ENCODE results near the gene TRAPPC3. TPM values are rescaled to one million over a fixed set of nuclear protein-coding genes. Genes with fewer than 3 reads are reported as not detected.

TRAPPC3 gene
- total and polyA plus RNA-seq, 9 donors = 32.4 to 42.1 (median 35.8) TPM

- Histone ChIP-seq H3K9me3 (replicated peaks; ENCODE audit: control insufficient read depth, low read depth, low read length) (no peaks in the 10 kb centered on the region), H3K27ac (ENCODE audit: low read length) (peak overlapping the region; percentile 35), H3K27me3 (ENCODE audit: control insufficient read depth, insufficient read depth, low read length) (no peaks in the 10 kb centered on the region), H3K4me3 (ENCODE audit: low read length) (no peak overlapping the region), H3K36me3 (ENCODE audit: control insufficient read depth, insufficient read depth, low read length) (peaks cover 86% of the 10 kb centered on the region), H3K4me1 (ENCODE audit: control insufficient read depth, insufficient read depth, low read length) (peaks cover 50% of the 10 kb centered on the region)
- no peak for DNase-seq
- 69% methylated on average over 27 of the region's 33 CpGs for whole genome bisulfite sequencing (ENCODE audit: insufficient coverage)
Measured at GRCh38 chr1:36177589-36178431, 28.5 kb upstream of the TRAPPC3 start.

GRCh38 chr1:36176106-36176949 lies 27.0 kb upstream of the TRAPPC3 start:
- no peak for DNase-seq
- peaks cover 94% of the 10 kb centered on the region for H3K36me3 ChIP-seq (ENCODE audit: control insufficient read depth, insufficient read depth, low read length)
- H3K4me3 ChIP-seq (ENCODE audit: low read length) = no peak overlapping the region
- 47% methylated on average over 56 of the region's 76 CpGs for WGBS (ENCODE audit: insufficient coverage)
- H3K27me3 ChIP-seq (ENCODE audit: control insufficient read depth, insufficient read depth, low read length) = no peaks in the 10 kb centered on the region
- peaks cover 55% of the 10 kb centered on the region for H3K4me1 ChIP-seq (ENCODE audit: control insufficient read depth, insufficient read depth, low read length)
- H3K27ac ChIP-seq (ENCODE audit: low read length) = peak overlapping the region; percentile 94
- no peaks in the 10 kb centered on the region for H3K9me3 ChIP-seq (replicated peaks; ENCODE audit: control insufficient read depth, low read depth, low read length)

GRCh38 chr1:36175137-36176095 lies 26.1 kb upstream of the TRAPPC3 start:
- no peaks in the 10 kb centered on the region for H3K9me3 ChIP-seq (replicated peaks; ENCODE audit: control insufficient read depth, low read depth, low read length)
- peak; percentile 89 for DNase-seq
- peak overlapping the region; percentile 94 for H3K27ac ChIP-seq (ENCODE audit: low read length)
- H3K27me3 ChIP-seq (ENCODE audit: control insufficient read depth, insufficient read depth, low read length) = no peaks in the 10 kb centered on the region
- H3K4me3 ChIP-seq (ENCODE audit: low read length) = no peak overlapping the region
- peaks cover 62% of the 10 kb centered on the region for H3K4me1 ChIP-seq (ENCODE audit: control insufficient read depth, insufficient read depth, low read length)
- 69% methylated on average over 7 of the region's 11 CpGs for WGBS (ENCODE audit: insufficient coverage)
- H3K36me3 ChIP-seq (ENCODE audit: control insufficient read depth, insufficient read depth, low read length) = peaks cover 94% of the 10 kb centered on the region

DNA sequence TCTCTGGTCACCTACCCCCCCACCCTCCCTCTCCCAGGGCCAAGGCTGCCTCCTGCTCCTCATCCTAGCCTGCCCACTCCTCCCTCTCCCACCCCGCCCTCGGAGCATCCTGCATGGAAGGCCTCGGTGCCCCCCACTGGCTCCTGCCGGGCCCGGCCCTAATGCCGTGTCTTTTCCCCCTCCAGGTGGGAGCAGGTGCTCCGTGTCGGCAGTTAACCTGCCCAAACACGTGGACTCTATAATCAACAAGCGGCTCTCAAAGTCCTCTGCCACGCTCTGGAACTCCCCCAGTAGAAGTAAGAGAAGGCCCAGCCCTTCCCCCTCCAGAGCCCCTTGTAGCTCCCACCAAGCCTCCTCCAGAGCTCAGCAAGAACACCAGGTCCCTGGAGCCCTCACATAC lies 25.4 kb upstream of the TRAPPC3 start:
- H3K36me3 ChIP-seq (ENCODE audit: control insufficient read depth, insufficient read depth, low read length) = peaks cover 92% of the 10 kb centered on the region
- no peak for DNase-seq
- H3K27ac ChIP-seq (ENCODE audit: low read length) = peak overlapping the region; percentile 94
- H3K4me3 ChIP-seq (ENCODE audit: low read length) = no peak overlapping the region
- no peaks in the 10 kb centered on the region for H3K9me3 ChIP-seq (replicated peaks; ENCODE audit: control insufficient read depth, low read depth, low read length)
- peaks cover 69% of the 10 kb centered on the region for H3K4me1 ChIP-seq (ENCODE audit: control insufficient read depth, insufficient read depth, low read length)
- WGBS (ENCODE audit: insufficient coverage) = 61% methylated on average over 11 of the region's 11 CpGs
- no peaks in the 10 kb centered on the region for H3K27me3 ChIP-seq (ENCODE audit: control insufficient read depth, insufficient read depth, low read length)

GRCh38 chr1:36172983-36173382 lies 23.7 kb upstream of the TRAPPC3 start:
- no peaks in the 10 kb centered on the region for H3K9me3 ChIP-seq (replicated peaks; ENCODE audit: control insufficient read depth, low read depth, low read length)
- peaks cover 74% of the 10 kb centered on the region for H3K4me1 ChIP-seq (ENCODE audit: control insufficient read depth, insufficient read depth, low read length)
- WGBS (ENCODE audit: insufficient coverage) = no CpG with 5 or more reads among the region's 2 CpGs
- no peak for DNase-seq
- no peak overlapping the region for H3K4me3 ChIP-seq (ENCODE audit: low read length)
- no peaks in the 10 kb centered on the region for H3K27me3 ChIP-seq (ENCODE audit: control insufficient read depth, insufficient read depth, low read length)
- H3K36me3 ChIP-seq (ENCODE audit: control insufficient read depth, insufficient read depth, low read length) = peaks cover 80% of the 10 kb centered on the region
- H3K27ac ChIP-seq (ENCODE audit: low read length) = peak overlapping the region; percentile 35

DNA sequence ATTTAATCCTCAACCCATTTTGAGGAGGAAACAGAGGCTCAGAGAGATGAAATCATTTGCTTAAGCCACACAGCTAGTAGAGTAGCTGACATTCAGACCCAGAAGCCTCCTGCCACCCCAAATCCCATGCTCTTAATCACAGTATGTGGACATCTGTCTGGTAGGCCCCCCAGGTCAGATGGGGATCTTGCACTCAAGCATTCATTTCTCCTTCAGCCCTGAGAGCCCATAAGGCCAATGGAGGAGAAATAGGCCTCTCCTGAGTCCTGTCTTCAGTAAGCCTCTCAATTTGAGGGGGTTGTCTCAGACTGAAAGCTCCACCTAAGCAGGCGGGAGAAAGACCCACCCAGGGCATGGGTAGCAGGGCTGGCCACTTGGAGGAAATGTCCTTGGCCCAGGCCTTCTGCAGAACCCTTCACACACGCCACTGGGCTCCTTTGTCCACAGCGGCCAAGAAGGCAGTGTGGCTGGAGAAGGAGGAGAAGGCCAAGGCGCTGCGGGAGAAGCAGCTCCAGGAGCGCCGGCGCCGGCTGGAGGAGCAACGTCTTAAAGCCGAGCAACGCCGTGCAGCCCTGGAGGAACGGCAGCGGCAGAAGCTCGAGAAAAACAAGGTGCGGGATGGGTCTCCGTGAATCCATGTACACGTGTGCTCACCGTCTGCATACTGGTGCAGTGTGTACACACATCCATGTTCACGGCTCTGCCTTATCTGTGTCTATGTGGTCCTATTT lies 22.9 kb upstream of the TRAPPC3 start:
- Histone ChIP-seq H3K9me3 (replicated peaks; ENCODE audit: control insufficient read depth, low read depth, low read length) (no peaks in the 10 kb centered on the region), H3K4me1 (ENCODE audit: control insufficient read depth, insufficient read depth, low read length) (peaks cover 72% of the 10 kb centered on the region), H3K36me3 (ENCODE audit: control insufficient read depth, insufficient read depth, low read length) (peaks cover 78% of the 10 kb centered on the region), H3K27me3 (ENCODE audit: control insufficient read depth, insufficient read depth, low read length) (no peaks in the 10 kb centered on the region), H3K27ac (ENCODE audit: low read length) (no peak overlapping the region), H3K4me3 (ENCODE audit: low read length) (no peak overlapping the region)
- 94% methylated on average over 20 of the region's 21 CpGs for WGBS (ENCODE audit: insufficient coverage)
- DNase-seq = no peak

DNA sequence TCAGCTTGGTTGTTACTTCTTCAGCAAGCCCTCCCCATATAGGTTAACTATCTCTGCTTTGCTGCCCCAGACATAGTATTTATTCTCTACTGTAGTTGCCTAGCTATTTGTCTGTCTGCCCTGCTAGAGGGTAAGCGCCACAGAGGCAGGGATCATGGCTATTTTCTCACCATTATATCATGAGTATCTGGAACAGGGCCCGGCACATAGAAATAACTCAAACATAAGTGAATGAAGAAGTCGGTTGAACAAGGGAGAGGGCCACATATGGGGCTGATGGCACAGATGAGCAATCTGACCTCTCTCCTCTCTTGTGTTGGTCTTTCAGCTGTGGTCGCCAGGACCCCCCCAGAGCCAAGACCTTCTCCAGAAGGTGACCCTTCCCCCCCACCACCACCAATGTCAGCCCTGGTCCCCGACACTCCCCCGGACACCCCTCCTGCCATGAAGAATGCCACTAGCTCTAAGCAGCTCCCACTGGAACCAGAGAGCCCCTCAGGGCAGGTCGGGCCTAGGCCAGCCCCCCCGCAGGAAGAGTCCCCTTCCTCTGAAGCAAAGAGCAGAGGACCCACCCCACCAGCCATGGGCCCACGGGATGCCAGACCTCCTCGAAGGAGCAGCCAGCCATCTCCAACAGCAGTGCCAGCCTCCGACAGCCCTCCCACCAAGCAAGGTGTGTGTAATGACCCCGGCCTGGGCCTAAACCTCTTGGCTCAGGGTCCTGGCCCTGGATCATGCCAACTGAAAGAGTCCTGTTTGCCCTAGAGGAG lies 21.5 kb upstream of the TRAPPC3 start:
- Histone ChIP-seq H3K4me3 (ENCODE audit: low read length) (no peak overlapping the region), H3K4me1 (ENCODE audit: control insufficient read depth, insufficient read depth, low read length) (peaks cover 66% of the 10 kb centered on the region), H3K9me3 (replicated peaks; ENCODE audit: control insufficient read depth, low read depth, low read length) (no peaks in the 10 kb centered on the region), H3K27me3 (ENCODE audit: control insufficient read depth, insufficient read depth, low read length) (no peaks in the 10 kb centered on the region), H3K36me3 (ENCODE audit: control insufficient read depth, insufficient read depth, low read length) (peaks cover 68% of the 10 kb centered on the region), H3K27ac (ENCODE audit: low read length) (peak overlapping the region; percentile 67)
- no peak for DNase-seq
- WGBS (ENCODE audit: insufficient coverage) = 90% methylated on average over 2 of the region's 12 CpGs

DNA sequence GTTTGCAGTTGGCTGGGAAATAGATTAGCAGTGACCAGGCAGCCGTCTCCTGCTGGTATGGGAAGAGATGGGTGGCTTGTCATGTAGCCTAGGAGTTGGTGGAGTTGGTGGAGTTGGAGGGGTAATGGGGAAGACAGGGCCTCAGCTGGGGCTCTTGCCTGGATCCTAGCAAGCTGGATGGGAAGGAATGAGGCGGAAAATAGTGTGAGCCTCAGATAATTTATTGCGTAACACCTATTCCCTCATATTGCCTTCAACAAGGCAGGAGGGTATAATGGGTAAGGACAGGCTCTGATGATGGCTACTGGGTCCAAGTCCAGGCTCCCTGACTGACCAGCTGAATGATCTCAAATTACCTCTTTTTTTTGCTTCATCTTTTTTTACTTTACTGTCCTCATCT lies 19.2 kb upstream of the TRAPPC3 start:
- no peak overlapping the region for H3K27ac ChIP-seq (ENCODE audit: low read length)
- peaks cover 50% of the 10 kb centered on the region for H3K36me3 ChIP-seq (ENCODE audit: control insufficient read depth, insufficient read depth, low read length)
- H3K4me3 ChIP-seq (ENCODE audit: low read length) = no peak overlapping the region
- WGBS (ENCODE audit: insufficient coverage) = 90% methylated on average over 1 of the region's 3 CpGs
- no peaks in the 10 kb centered on the region for H3K27me3 ChIP-seq (ENCODE audit: control insufficient read depth, insufficient read depth, low read length)
- H3K4me1 ChIP-seq (ENCODE audit: control insufficient read depth, insufficient read depth, low read length) = peaks cover 45% of the 10 kb centered on the region
- no peaks in the 10 kb centered on the region for H3K9me3 ChIP-seq (replicated peaks; ENCODE audit: control insufficient read depth, low read depth, low read length)
- no peak for DNase-seq

Measured in muscle of leg (tissue), 11 donors.